ENCODE results near the gene TRIM28. TPM values are rescaled to one million over a fixed set of nuclear protein-coding genes. Genes with fewer than 3 reads are reported as not detected.

Gene TRIM28
- total RNA-seq, 1 donor from 2014 or later, result 687 TPM

GRCh38 chr19:58562122-58563033, 18.5 kb downstream of the TRIM28 start:
- H3K4me3 Mint-ChIP-seq, result peak overlapping the region; percentile 86
- no peaks in the 10 kb centered on the region for H3K27me3 Mint-ChIP-seq (ENCODE audit: insufficient read depth)
- no peaks in the 10 kb centered on the region for H3K9me3 Mint-ChIP-seq
- peak overlapping the region; percentile 99 for H3K27ac Mint-ChIP-seq
- DNase-seq (ENCODE audit: low spot score), result no peak
- H3K36me3 Mint-ChIP-seq (ENCODE audit: low read depth), result peaks cover 15% of the 10 kb centered on the region
- intact Hi-C loops (cut with micrococcal nuclease), result loop anchor here (1.0 kb wide), 2 partner anchors 10 to 19 kb away; no protein-coding TSS in a partner anchor
- H3K4me1 Mint-ChIP-seq (ENCODE audit: low read depth), result peaks cover 51% of the 10 kb centered on the region

GRCh38 chr19:58563034-58563573, 19.2 kb downstream of the TRIM28 start:
- intact Hi-C loops (cut with micrococcal nuclease), result loop anchor here (1.0 kb wide), 1 partner anchor 9 kb away; no protein-coding TSS in a partner anchor
- H3K36me3 Mint-ChIP-seq (ENCODE audit: low read depth), result peaks cover 11% of the 10 kb centered on the region
- no peak for DNase-seq (ENCODE audit: low spot score)
- H3K4me3 Mint-ChIP-seq, result peak overlapping the region; percentile 86
- H3K4me1 Mint-ChIP-seq (ENCODE audit: low read depth), result peaks cover 48% of the 10 kb centered on the region
- no peaks in the 10 kb centered on the region for H3K9me3 Mint-ChIP-seq
- H3K27me3 Mint-ChIP-seq (ENCODE audit: insufficient read depth), result no peaks in the 10 kb centered on the region
- peak overlapping the region; percentile 99 for H3K27ac Mint-ChIP-seq

- H3K9me3 Mint-ChIP-seq, result no peaks in the 10 kb centered on the region
- intact Hi-C loops (cut with micrococcal nuclease), result loop anchor here (1.0 kb wide), 1 partner anchor 8 kb away; no protein-coding TSS in a partner anchor
- peaks cover 55% of the 10 kb centered on the region for H3K4me1 Mint-ChIP-seq (ENCODE audit: low read depth)
- H3K27ac Mint-ChIP-seq, result peak overlapping the region; percentile 24
- no peaks in the 10 kb centered on the region for H3K27me3 Mint-ChIP-seq (ENCODE audit: insufficient read depth)
- H3K36me3 Mint-ChIP-seq (ENCODE audit: low read depth), result peaks cover 14% of the 10 kb centered on the region
- H3K4me3 Mint-ChIP-seq, result peak overlapping the region; percentile 86
- DNase-seq (ENCODE audit: low spot score), result no peak
Measured at GRCh38 chr19:58563823-58564222, 20.0 kb downstream of the TRIM28 start.

GRCh38 chr19:58566989-58567388, 23.1 kb downstream of the TRIM28 start:
- Mint-ChIP-seq H3K4me3 (no peak overlapping the region), H3K27me3 (ENCODE audit: insufficient read depth) (no peaks in the 10 kb centered on the region), H3K9me3 (no peaks in the 10 kb centered on the region), H3K4me1 (ENCODE audit: low read depth) (peaks cover 39% of the 10 kb centered on the region), H3K36me3 (ENCODE audit: low read depth) (peaks cover 13% of the 10 kb centered on the region), H3K27ac (no peak overlapping the region)
- DNase-seq (ENCODE audit: low spot score), result no peak
- intact Hi-C loops (cut with micrococcal nuclease), result no loop called here

GRCh38 chr19:58568453-58569130, 24.7 kb downstream of the TRIM28 start:
- no peak for DNase-seq (ENCODE audit: low spot score)
- peak overlapping the region; percentile 49 for H3K27ac Mint-ChIP-seq

GRCh38 chr19:58569191-58569942, 25.5 kb downstream of the TRIM28 start:
- peaks cover 40% of the 10 kb centered on the region for H3K4me1 Mint-ChIP-seq (ENCODE audit: low read depth)
- intact Hi-C loops (cut with micrococcal nuclease), result no loop called here

More at GRCh38 chr19:58568453-58569130, 24.7 kb downstream of the TRIM28 start:
- no peaks in the 10 kb centered on the region for H3K9me3 Mint-ChIP-seq
- intact Hi-C loops (cut with micrococcal nuclease), result no loop called here
- H3K36me3 Mint-ChIP-seq (ENCODE audit: low read depth), result peaks cover 14% of the 10 kb centered on the region
- peaks cover 41% of the 10 kb centered on the region for H3K4me1 Mint-ChIP-seq (ENCODE audit: low read depth)
- no peaks in the 10 kb centered on the region for H3K27me3 Mint-ChIP-seq (ENCODE audit: insufficient read depth)
- H3K4me3 Mint-ChIP-seq, result no peak overlapping the region

GRCh38 chr19:58569943-58570670, 26.2 kb downstream of the TRIM28 start:
- Mint-ChIP-seq H3K27me3 (ENCODE audit: insufficient read depth) (no peaks in the 10 kb centered on the region), H3K9me3 (no peaks in the 10 kb centered on the region), H3K4me1 (ENCODE audit: low read depth) (peaks cover 36% of the 10 kb centered on the region), H3K27ac (no peak overlapping the region), H3K36me3 (ENCODE audit: low read depth) (peaks cover 13% of the 10 kb centered on the region), H3K4me3 (no peak overlapping the region)
- no peak for DNase-seq (ENCODE audit: low spot score)
- intact Hi-C loops (cut with micrococcal nuclease), result no loop called here

More at GRCh38 chr19:58569191-58569942, 25.5 kb downstream of the TRIM28 start:
- H3K36me3 Mint-ChIP-seq (ENCODE audit: low read depth), result peaks cover 13% of the 10 kb centered on the region
- no peak overlapping the region for H3K4me3 Mint-ChIP-seq
- no peak for DNase-seq (ENCODE audit: low spot score)
- no peaks in the 10 kb centered on the region for H3K9me3 Mint-ChIP-seq
- no peak overlapping the region for H3K27ac Mint-ChIP-seq
- no peaks in the 10 kb centered on the region for H3K27me3 Mint-ChIP-seq (ENCODE audit: insufficient read depth)

GRCh38 chr19:58570770-58571574, 27.1 kb downstream of the TRIM28 start:
- H3K4me3 Mint-ChIP-seq, result no peak overlapping the region
- H3K36me3 Mint-ChIP-seq (ENCODE audit: low read depth), result peaks cover 13% of the 10 kb centered on the region
- H3K27me3 Mint-ChIP-seq (ENCODE audit: insufficient read depth), result no peaks in the 10 kb centered on the region
- intact Hi-C loops (cut with micrococcal nuclease), result no loop called here
- H3K9me3 Mint-ChIP-seq, result no peaks in the 10 kb centered on the region
- no peak for DNase-seq (ENCODE audit: low spot score)
- H3K27ac Mint-ChIP-seq, result no peak overlapping the region
- peaks cover 40% of the 10 kb centered on the region for H3K4me1 Mint-ChIP-seq (ENCODE audit: low read depth)

- intact Hi-C loops (cut with micrococcal nuclease), result no loop called here
- no peak overlapping the region for H3K27ac Mint-ChIP-seq
- peaks cover 13% of the 10 kb centered on the region for H3K36me3 Mint-ChIP-seq (ENCODE audit: low read depth)
- no peaks in the 10 kb centered on the region for H3K27me3 Mint-ChIP-seq (ENCODE audit: insufficient read depth)
- DNase-seq (ENCODE audit: low spot score), result no peak
- H3K4me1 Mint-ChIP-seq (ENCODE audit: low read depth), result peaks cover 37% of the 10 kb centered on the region
- peak overlapping the region; percentile 95 for H3K4me3 Mint-ChIP-seq
- H3K9me3 Mint-ChIP-seq, result no peaks in the 10 kb centered on the region
Measured at GRCh38 chr19:58571575-58571947, 27.7 kb downstream of the TRIM28 start.

- Mint-ChIP-seq H3K4me3 (peak overlapping the region; percentile 95), H3K9me3 (no peaks in the 10 kb centered on the region), H3K4me1 (ENCODE audit: low read depth) (peaks cover 36% of the 10 kb centered on the region), H3K36me3 (ENCODE audit: low read depth) (peaks cover 13% of the 10 kb centered on the region), H3K27me3 (ENCODE audit: insufficient read depth) (no peaks in the 10 kb centered on the region), H3K27ac (peak overlapping the region; percentile 99)
- intact Hi-C loops (cut with micrococcal nuclease), result loop anchor here (1.0 kb wide), 2 partner anchors 9 to 267 kb away; partner anchors contain the start of gene ERVK3-1
- no peak for DNase-seq (ENCODE audit: low spot score)
Measured at GRCh38 chr19:58572026-58572817, 28.4 kb downstream of the TRIM28 start.
